ENCODE results near the gene ALDH7A1.

Gene ALDH7A1

DNA sequence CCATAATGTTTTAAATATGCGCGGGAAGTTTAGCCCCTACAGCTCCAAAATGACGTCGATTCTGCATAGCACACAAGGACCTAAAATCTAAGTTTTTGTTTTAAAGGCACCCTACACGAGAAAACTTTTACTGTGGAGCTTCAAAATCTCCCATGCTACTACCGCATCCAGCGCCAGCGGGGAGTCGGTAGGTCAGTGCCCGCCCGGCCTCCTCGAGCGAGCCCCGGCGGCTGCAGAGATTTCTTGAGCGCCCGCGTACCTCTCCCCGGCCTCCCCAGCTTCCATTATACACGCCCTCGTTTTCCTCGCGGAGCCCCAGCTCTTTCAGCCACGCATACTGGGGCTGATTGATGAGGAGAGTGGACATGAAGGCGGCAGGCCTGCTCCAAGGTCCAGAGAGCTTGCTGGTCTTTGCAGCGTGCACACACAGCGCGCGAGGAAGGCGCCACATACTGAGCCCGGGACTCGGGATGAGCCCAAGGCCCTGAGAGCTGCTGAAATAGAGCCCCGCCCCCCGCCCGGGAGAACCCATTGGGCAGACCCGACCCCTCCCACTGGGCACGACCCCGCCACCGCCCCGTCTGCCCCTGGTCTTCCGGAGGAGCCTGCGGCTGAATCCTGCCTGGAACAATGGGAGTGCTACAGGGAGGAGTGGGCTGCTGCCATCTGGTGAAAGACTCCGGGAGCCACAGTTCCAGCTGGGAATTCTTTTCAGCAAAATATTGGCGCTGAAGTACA, at the start of gene ALDH7A1:
TSS of gene ALDH7A1 (minus strand) at position 472 of the 738 bp plus-strand sequence. CDS start at position 451, 21 bp downstream.
- Histone ChIP-seq H3K27me3 (replicated peaks; ENCODE audit: control insufficient read depth, insufficient read depth, low read length) (no peaks in the 10 kb centered on the region), H3K4me3 (replicated peaks; ENCODE audit: low read depth, low read length) (no peak within 1 kb of the TSS), H3K36me3 (ENCODE audit: control insufficient read depth, insufficient read depth, low read length) (no peaks in the 10 kb centered on the region)
- no peak for DNase-seq (ENCODE audit: extremely low read depth, insufficient read length)
- no peak for TF ChIP-seq CTCF (IDR thresholded peaks at IDR 0.05; ENCODE audit: insufficient read depth, low read length, poor library complexity, severe bottlenecking)

DNA sequence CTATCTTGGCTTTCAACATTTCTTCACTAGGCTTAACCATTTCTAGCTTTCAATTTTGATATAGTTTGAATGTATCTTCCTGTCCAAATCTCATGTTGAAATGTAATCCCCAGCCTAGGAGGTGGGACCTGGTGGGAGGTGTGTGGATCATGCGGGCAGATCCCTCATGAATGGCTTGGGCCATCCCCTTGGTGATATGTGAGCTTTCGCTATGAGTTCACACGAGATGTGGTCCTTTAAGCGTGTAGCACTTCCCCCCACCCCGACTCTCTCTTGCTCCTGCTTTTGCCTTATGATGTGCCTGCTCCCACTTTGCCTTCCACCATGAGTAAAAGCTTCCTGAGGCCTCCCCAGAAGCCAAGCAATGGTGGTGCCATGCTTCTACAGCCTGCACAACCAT, 46.4 kb upstream of the ALDH7A1 start:
- no peak for TF ChIP-seq CTCF (IDR thresholded peaks at IDR 0.05; ENCODE audit: insufficient read depth, low read length, poor library complexity, severe bottlenecking)
- no peak overlapping the region for H3K4me3 ChIP-seq (replicated peaks; ENCODE audit: low read depth, low read length)

DNA sequence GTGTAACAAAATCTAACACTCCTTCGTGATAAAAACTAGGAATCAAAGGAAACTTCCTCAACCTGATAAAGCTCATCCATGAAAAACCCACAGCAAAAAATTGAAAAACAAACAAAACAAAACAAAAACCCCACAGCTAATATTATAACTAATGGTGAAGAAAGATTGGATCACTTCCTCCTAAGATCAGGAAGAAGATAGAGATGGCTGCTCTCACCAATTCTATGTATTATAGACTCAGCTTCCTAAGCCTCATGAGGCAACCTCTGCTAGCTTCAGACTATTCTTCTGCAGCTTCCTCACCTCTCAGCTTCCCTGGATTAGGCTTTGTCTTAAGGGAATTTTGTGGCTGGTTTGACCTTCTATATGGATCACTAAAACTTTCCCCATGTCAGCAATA, 45.8 kb upstream of the ALDH7A1 start:
- DNase-seq (ENCODE audit: extremely low read depth, insufficient read length), result no peak
- Histone ChIP-seq H3K27me3 (replicated peaks; ENCODE audit: control insufficient read depth, insufficient read depth, low read length) (no peaks in the 10 kb centered on the region), H3K36me3 (ENCODE audit: control insufficient read depth, insufficient read depth, low read length) (no peaks in the 10 kb centered on the region), H3K4me3 (replicated peaks; ENCODE audit: low read depth, low read length) (no peak overlapping the region)
- no peak for TF ChIP-seq CTCF (IDR thresholded peaks at IDR 0.05; ENCODE audit: insufficient read depth, low read length, poor library complexity, severe bottlenecking)

More for the DNA sequence above, 46.4 kb upstream of the ALDH7A1 start:
- Histone ChIP-seq H3K36me3 (ENCODE audit: control insufficient read depth, insufficient read depth, low read length) (no peaks in the 10 kb centered on the region), H3K27me3 (replicated peaks; ENCODE audit: control insufficient read depth, insufficient read depth, low read length) (no peaks in the 10 kb centered on the region)
- no peak for DNase-seq (ENCODE audit: extremely low read depth, insufficient read length)

DNA sequence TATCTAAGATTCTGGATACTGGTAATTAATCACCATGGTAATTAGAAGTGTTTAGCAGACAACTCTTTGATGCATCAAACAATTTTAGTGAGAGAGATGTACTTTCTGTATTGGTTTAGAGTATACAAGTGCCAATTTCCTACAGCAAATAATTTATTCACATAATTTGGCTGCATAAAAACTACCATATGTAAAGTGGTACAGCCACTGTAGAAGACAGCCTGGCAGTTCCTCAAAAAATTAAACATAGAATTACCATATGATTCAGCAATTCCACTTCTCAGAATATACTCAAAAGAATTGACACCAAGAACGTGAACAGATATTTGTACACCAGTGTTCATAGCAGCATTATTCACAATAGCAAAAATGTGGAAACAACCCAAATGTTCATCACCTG, 41.9 kb upstream of the ALDH7A1 start:
- H3K36me3 ChIP-seq (ENCODE audit: control insufficient read depth, insufficient read depth, low read length), result no peaks in the 10 kb centered on the region
- no peaks in the 10 kb centered on the region for H3K27me3 ChIP-seq (replicated peaks; ENCODE audit: control insufficient read depth, insufficient read depth, low read length)
- no peak overlapping the region for H3K4me3 ChIP-seq (replicated peaks; ENCODE audit: low read depth, low read length)
- no peak for DNase-seq (ENCODE audit: extremely low read depth, insufficient read length)
- TF ChIP-seq CTCF (IDR thresholded peaks at IDR 0.05; ENCODE audit: insufficient read depth, low read length, poor library complexity, severe bottlenecking), result no peak

- Histone ChIP-seq H3K4me3 (replicated peaks; ENCODE audit: low read depth, low read length) (no peak overlapping the region), H3K27me3 (replicated peaks; ENCODE audit: control insufficient read depth, insufficient read depth, low read length) (no peaks in the 10 kb centered on the region), H3K36me3 (ENCODE audit: control insufficient read depth, insufficient read depth, low read length) (no peaks in the 10 kb centered on the region)
- TF ChIP-seq CTCF (IDR thresholded peaks at IDR 0.05; ENCODE audit: insufficient read depth, low read length, poor library complexity, severe bottlenecking), result no peak
- DNase-seq (ENCODE audit: extremely low read depth, insufficient read length), result no peak
These were observed 40.6 kb upstream of the ALDH7A1 start for GRCh38 chr5:126635585-126635984.

All from GM06990 (cell line).